Nephron progenitor cell (in vitro differentiated cells): Measurements from ENCODE around the gene PELI1.

ENCODE experiments used
- DNase-seq: peaks from one replicate; pipeline ENCODE4 v3.0.0; 2021
- H3K27ac Mint-ChIP-seq: 2 replicates; pipeline ENCODE4 v1.8.0; 2021; ENCODE audit warnings: mild to moderate bottlenecking, moderate library complexity, mixed read lengths
- H3K27me3 Mint-ChIP-seq: 2 replicates; pipeline ENCODE4 v1.8.0; 2021; ENCODE audit warnings: mild to moderate bottlenecking, low read depth, mixed read lengths; ENCODE audit not compliant: poor library complexity
- H3K36me3 Mint-ChIP-seq: 2 replicates; pipeline ENCODE4 v1.8.0; 2021; ENCODE audit warnings: low read depth, mixed read lengths
- H3K4me1 Mint-ChIP-seq: 2 replicates; pipeline ENCODE4 v1.8.0; 2021; ENCODE audit warnings: mixed read lengths
- H3K4me3 Mint-ChIP-seq: 2 replicates; pipeline ENCODE4 v1.8.0; 2021; ENCODE audit warnings: mild to moderate bottlenecking, moderate library complexity, mixed read lengths
- H3K9me3 Mint-ChIP-seq: 2 replicates; pipeline ENCODE4 v1.8.0; 2021; ENCODE audit warnings: mild to moderate bottlenecking, moderate library complexity, mixed read lengths
- CTCF ChIP-seq: fragments of 200-600 bp; sonication (generic); IDR thresholded peaks from 2 replicates; pipeline ENCODE4 v1.5.0; 2021; ENCODE audit warnings: antibody characterized with exemption

The PELI1 gene

GRCh38 chr2:64128406-64128805, 15.8 kb downstream of the PELI1 start:
- peaks cover 23% of the 10 kb centered on the region for H3K9me3 Mint-ChIP-seq
- TF ChIP-seq CTCF = no peak
- H3K27ac Mint-ChIP-seq = no peak overlapping the region
- H3K36me3 Mint-ChIP-seq = peaks cover 51% of the 10 kb centered on the region
- peaks cover 7% of the 10 kb centered on the region for H3K4me1 Mint-ChIP-seq
- DNase-seq = no peak
- H3K27me3 Mint-ChIP-seq = no peaks in the 10 kb centered on the region
- no peak overlapping the region for H3K4me3 Mint-ChIP-seq

GRCh38 chr2:64127119-64127518, 17.1 kb downstream of the PELI1 start:
- no peak for DNase-seq
- Mint-ChIP-seq H3K36me3 (peaks cover 55% of the 10 kb centered on the region), H3K9me3 (peaks cover 23% of the 10 kb centered on the region), H3K4me3 (no peak overlapping the region), H3K4me1 (peaks cover 13% of the 10 kb centered on the region), H3K27me3 (no peaks in the 10 kb centered on the region), H3K27ac (no peak overlapping the region)
- no peak for TF ChIP-seq CTCF

- H3K9me3 Mint-ChIP-seq = peaks cover 23% of the 10 kb centered on the region
Measured at GRCh38 chr2:64126601-64127000, 17.6 kb downstream of the PELI1 start.

GRCh38 chr2:64124571-64124970, 19.6 kb downstream of the PELI1 start:
- no peak overlapping the region for H3K4me3 Mint-ChIP-seq

More at GRCh38 chr2:64126601-64127000, 17.6 kb downstream of the PELI1 start:
- TF ChIP-seq CTCF = no peak
- Mint-ChIP-seq H3K27ac (no peak overlapping the region), H3K27me3 (no peaks in the 10 kb centered on the region), H3K4me1 (peaks cover 11% of the 10 kb centered on the region), H3K4me3 (no peak overlapping the region), H3K36me3 (peaks cover 53% of the 10 kb centered on the region)
- no peak for DNase-seq

GRCh38 chr2:64124168-64124567, 20.1 kb downstream of the PELI1 start:
- Mint-ChIP-seq H3K9me3 (peaks cover 23% of the 10 kb centered on the region), H3K27ac (no peak overlapping the region), H3K4me1 (peaks cover 10% of the 10 kb centered on the region), H3K4me3 (no peak overlapping the region), H3K36me3 (peaks cover 53% of the 10 kb centered on the region), H3K27me3 (no peaks in the 10 kb centered on the region)
- DNase-seq = no peak
- TF ChIP-seq CTCF = no peak

More at GRCh38 chr2:64124571-64124970, 19.6 kb downstream of the PELI1 start:
- peaks cover 53% of the 10 kb centered on the region for H3K36me3 Mint-ChIP-seq
- peaks cover 10% of the 10 kb centered on the region for H3K4me1 Mint-ChIP-seq
- no peak overlapping the region for H3K27ac Mint-ChIP-seq
- H3K27me3 Mint-ChIP-seq = no peaks in the 10 kb centered on the region
- no peak for DNase-seq
- H3K9me3 Mint-ChIP-seq = peaks cover 23% of the 10 kb centered on the region
- no peak for TF ChIP-seq CTCF

GRCh38 chr2:64123740-64124139, 20.5 kb downstream of the PELI1 start:
- H3K27me3 Mint-ChIP-seq = no peaks in the 10 kb centered on the region
- DNase-seq = no peak
- no peak overlapping the region for H3K27ac Mint-ChIP-seq
- H3K36me3 Mint-ChIP-seq = peaks cover 52% of the 10 kb centered on the region
- TF ChIP-seq CTCF = no peak
- H3K4me3 Mint-ChIP-seq = no peak overlapping the region
- peaks cover 10% of the 10 kb centered on the region for H3K4me1 Mint-ChIP-seq
- peaks cover 23% of the 10 kb centered on the region for H3K9me3 Mint-ChIP-seq
